Lung (tissue), 12 donors: ENCODE measurements around the gene BABAM2. TPM values are rescaled to one million over a fixed set of nuclear protein-coding genes. Genes with fewer than 3 reads are reported as not detected.

Experiments used
- ATAC-seq: fragments of 200-7000 bp; cut with Tn5 transposase; one replicate; pipeline ENCODE4 v1.9.1; 2020; ENCODE audit warnings: moderate number of reproducible peaks; ENCODE audit not compliant: insufficient read depth, low FRiP score
- DNase-seq, 3 donors: peaks; one replicate each; pipeline ENCODE4 v3.0.0-alpha.2; 2013 to 2017
- H3K27ac ChIP-seq, 2 donors: one replicate each; pipeline ENCODE4 v1.5.1; 2013; ENCODE audit warnings: mild to moderate bottlenecking in 2 of 2, moderate library complexity in 2 of 2, control low read depth in 1 of 2, inconsistent platforms in 1 of 2, low read depth in 1 of 2, low read length in 1 of 2
- H3K27me3 ChIP-seq, 3 donors: one replicate each; pipeline ENCODE4 v1.5.1; 2013; ENCODE audit warnings: low read length in 2 of 3; ENCODE audit not compliant: control insufficient read depth in 3 of 3, insufficient read depth in 3 of 3
- H3K36me3 ChIP-seq, 4 donors: one replicate each; pipeline ENCODE4 v1.5.1; 2013; ENCODE audit warnings: low read length in 4 of 4, mild to moderate bottlenecking in 1 of 4, moderate library complexity in 1 of 4; ENCODE audit not compliant: control insufficient read depth in 4 of 4, insufficient read depth in 4 of 4
- H3K4me1 ChIP-seq, 5 donors: one replicate each; pipeline ENCODE4 v1.5.1; 2013; ENCODE audit warnings: low read length in 5 of 5, mild to moderate bottlenecking in 2 of 5, moderate library complexity in 1 of 5; ENCODE audit not compliant: control insufficient read depth in 5 of 5, insufficient read depth in 5 of 5
- H3K4me3 ChIP-seq: one replicate; pipeline ENCODE4 v1.5.1; 2013; ENCODE audit warnings: mild to moderate bottlenecking, control low read depth, moderate library complexity
- H3K9ac ChIP-seq, 2 donors: one replicate each; pipeline ENCODE4 v1.5.1; 2013; ENCODE audit warnings: low read length in 2 of 2, control low read depth in 1 of 2; ENCODE audit not compliant: insufficient read depth in 1 of 2
- H3K9me3 ChIP-seq, 4 donors: one replicate each; pipeline ENCODE4 v1.5.1; 2013; ENCODE audit warnings: low read length in 3 of 4, mild to moderate bottlenecking in 1 of 4, moderate library complexity in 1 of 4; ENCODE audit not compliant: control insufficient read depth in 4 of 4, insufficient read depth in 3 of 4
- WGBS, 2 donors: extraction: QIAGEN DNeasy Blood & Tissue Kit; methylation state at CpG; one replicate each; pipeline ENCODE4 v1.1.7; 2013; 5-methylcytosine and 5-hydroxymethylcytosine counted together
- polyA plus RNA-seq, 2 donors: library from polyadenylated mRNA; stranded (reverse); fragments of 200-250 nt; gene quantifications; one replicate each; pipeline ENCODE4 v1.2.1, GENCODE V29; 2013
- total RNA-seq, 2 donors: library from RNA; depleted of rRNA in 1 of 2; stranded (reverse); fragments of >200 nt in 1 of 2; gene quantifications; one replicate each; pipeline ENCODE4 v1.2.1, GENCODE V29; 2014 to 2021
- TF ChIP-seq, protein P1 (sequence below): IDR thresholded peaks from 2 replicates; pipeline ENCODE4 v1.5.1; 2012; ENCODE audit warnings: mild to moderate bottlenecking; ENCODE audit errors: control extremely low read depth, extremely low read depth
- donor health status: control.
- donor health status: control.
- donor health status: Bipolar disorder and iron deficiency.
- donor health status: healthy.
- donor health status: DM: yes; HTN: yes; CAD: no.

The BABAM2 gene
- total and polyA plus RNA-seq, 4 donors, result 19.0 to 43.3 (median 33.7) TPM

DNA sequence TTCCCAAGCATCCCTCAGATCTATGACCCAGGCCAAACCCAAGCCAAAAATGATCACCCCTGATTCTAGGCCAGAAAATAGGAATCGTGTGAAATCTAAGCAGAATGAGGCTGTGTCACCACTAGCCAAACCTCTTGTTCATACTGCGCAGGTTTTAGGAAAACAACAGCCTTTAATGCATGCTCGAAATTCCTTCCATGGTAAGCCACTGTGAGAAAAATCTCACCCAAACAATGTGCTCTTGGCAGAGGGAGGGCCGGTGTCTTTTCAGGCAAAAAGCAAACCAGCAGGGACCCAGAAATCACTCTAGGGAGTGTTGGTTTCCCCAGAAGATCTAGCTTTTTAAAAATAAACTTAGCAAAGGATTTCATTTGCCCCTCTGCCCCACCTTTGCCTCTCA, 430.9 kb downstream of the BABAM2 start:
- no peak for DNase-seq
- H3K4me1 ChIP-seq, result peaks cover 0 to 14% (median 6%) of the 10 kb centered on the region in 5 donors
- H3K27ac ChIP-seq, result no peak overlapping the region
- H3K9me3 ChIP-seq, result no peaks in the 10 kb centered on the region
- no peaks in the 10 kb centered on the region for H3K27me3 ChIP-seq
- no peak for ATAC-seq
- no peak overlapping the region for H3K9ac ChIP-seq
- H3K36me3 ChIP-seq, result no peaks in the 10 kb centered on the region
- TF ChIP-seq, protein P1, sequence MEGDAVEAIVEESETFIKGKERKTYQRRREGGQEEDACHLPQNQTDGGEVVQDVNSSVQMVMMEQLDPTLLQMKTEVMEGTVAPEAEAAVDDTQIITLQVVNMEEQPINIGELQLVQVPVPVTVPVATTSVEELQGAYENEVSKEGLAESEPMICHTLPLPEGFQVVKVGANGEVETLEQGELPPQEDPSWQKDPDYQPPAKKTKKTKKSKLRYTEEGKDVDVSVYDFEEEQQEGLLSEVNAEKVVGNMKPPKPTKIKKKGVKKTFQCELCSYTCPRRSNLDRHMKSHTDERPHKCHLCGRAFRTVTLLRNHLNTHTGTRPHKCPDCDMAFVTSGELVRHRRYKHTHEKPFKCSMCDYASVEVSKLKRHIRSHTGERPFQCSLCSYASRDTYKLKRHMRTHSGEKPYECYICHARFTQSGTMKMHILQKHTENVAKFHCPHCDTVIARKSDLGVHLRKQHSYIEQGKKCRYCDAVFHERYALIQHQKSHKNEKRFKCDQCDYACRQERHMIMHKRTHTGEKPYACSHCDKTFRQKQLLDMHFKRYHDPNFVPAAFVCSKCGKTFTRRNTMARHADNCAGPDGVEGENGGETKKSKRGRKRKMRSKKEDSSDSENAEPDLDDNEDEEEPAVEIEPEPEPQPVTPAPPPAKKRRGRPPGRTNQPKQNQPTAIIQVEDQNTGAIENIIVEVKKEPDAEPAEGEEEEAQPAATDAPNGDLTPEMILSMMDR, result no peak
- no peak overlapping the region for H3K4me3 ChIP-seq
- 88 to 90% methylated on average over 4 of the region's 4 CpGs for WGBS, 2 donors

DNA sequence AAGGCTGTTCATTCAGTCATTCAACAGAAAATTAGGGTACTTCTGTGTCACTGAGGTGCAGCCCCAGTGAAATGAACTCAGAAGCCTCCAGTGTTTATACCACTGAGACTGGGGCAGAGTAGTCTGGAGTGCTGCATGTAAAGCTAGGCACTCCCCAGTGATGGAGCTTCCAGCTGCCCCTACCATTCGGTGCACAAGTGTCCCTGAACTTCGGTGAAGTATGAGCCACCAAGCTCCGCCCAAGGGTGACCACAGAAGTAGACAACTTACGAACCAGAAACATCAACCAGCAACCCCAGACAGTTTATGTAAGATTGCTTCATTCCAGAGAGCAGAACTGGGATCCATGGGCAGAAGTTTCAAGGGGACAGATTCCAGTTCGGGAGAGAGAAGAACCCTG, 431.5 kb downstream of the BABAM2 start:
- no peaks in the 10 kb centered on the region for H3K9me3 ChIP-seq
- no peak overlapping the region for H3K9ac ChIP-seq
- WGBS, 2 donors, result 59 to 84% methylated on average over 5 of the region's 5 CpGs
- DNase-seq, result no peak
- H3K27me3 ChIP-seq, result no peaks in the 10 kb centered on the region
- no peak for ATAC-seq
- TF ChIP-seq, protein P1, result no peak
- no peak overlapping the region for H3K27ac ChIP-seq
- H3K4me3 ChIP-seq, result no peak overlapping the region
- H3K4me1 ChIP-seq, result peaks cover 0 to 20% (median 8%) of the 10 kb centered on the region in 5 donors
- H3K36me3 ChIP-seq, result no peaks in the 10 kb centered on the region

DNA sequence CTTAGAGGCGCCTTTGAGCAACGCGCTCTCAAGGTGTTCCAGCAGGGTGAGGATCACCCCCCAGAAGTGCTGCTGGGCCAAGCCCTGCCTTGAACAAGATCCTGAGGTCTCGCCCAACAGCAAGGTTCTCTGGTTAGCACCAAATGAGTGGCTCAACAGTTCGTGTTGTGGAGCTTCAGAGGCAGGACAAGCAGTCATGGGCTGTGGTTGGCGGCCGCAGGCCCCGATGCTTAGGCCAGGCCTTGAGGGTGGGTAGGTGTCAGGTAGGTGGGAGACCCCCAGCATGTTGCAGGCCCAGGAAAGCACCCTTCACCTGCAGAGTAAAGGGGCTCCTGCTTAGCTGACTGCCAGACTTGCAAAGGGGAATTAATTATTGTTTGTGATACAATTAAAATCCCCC, 431.9 kb downstream of the BABAM2 start:
- no peak overlapping the region for H3K9ac ChIP-seq
- H3K9me3 ChIP-seq, result no peaks in the 10 kb centered on the region
- WGBS, 2 donors, result 96% methylated on average over 8 of the region's 8 CpGs
- no peak overlapping the region for H3K27ac ChIP-seq
- H3K4me1 ChIP-seq, result peaks cover 0 to 24% (median 10%) of the 10 kb centered on the region in 5 donors
- no peaks in the 10 kb centered on the region for H3K27me3 ChIP-seq
- TF ChIP-seq, protein P1, result no peak
- ATAC-seq (no peak), DNase-seq (no peak)
- no peaks in the 10 kb centered on the region for H3K36me3 ChIP-seq
- no peak overlapping the region for H3K4me3 ChIP-seq

DNA sequence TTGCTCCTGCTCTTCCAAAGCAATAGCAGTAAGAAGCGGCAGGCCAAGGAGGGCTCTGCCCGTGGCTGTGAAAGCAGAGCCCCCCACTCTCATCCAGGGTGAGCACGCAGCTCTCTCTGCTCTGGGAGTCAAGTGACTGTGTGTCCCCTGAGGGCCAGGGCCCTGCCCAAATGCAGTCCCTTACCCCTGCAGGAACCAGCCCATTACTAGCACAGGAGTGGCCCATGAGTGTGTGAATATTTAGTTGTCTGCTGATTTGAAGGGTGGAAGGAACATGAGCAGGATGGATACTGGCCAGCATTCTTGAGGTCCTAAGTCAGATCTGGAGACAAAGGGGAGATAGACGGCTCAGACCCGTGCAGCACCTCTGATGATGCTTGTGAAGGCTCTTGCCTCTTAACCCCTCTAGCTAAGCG, 432.5 kb downstream of the BABAM2 start:
- Histone ChIP-seq H3K4me3 (no peak overlapping the region), H3K36me3 (no peaks in the 10 kb centered on the region), H3K9me3 (no peaks in the 10 kb centered on the region), H3K4me1 (peaks cover 0 to 29% (median 10%) of the 10 kb centered on the region in 5 donors), H3K27me3 (no peaks in the 10 kb centered on the region), H3K9ac (no peak overlapping the region), H3K27ac (no peak overlapping the region)
- 92 to 95% methylated on average over 6 of the region's 6 CpGs for WGBS, 2 donors
- TF ChIP-seq, protein P1, result no peak
- ATAC-seq (no peak), DNase-seq (no peak)
